Esophagus squamous epithelium (tissue), 5 donors: ENCODE data around the gene RAB36. TPM values are rescaled to one million over a fixed set of nuclear protein-coding genes. Genes with fewer than 3 reads are reported as not detected.
A peak's percentile ranks its signal among the peaks of the same experiment; 100 is the strongest.

Experiments
- DNase-seq: peaks from one replicate; lab custom pipeline; 2025; lab: John Stamatoyannopoulos, UW
- H3K27ac ChIP-seq, 4 donors: fragments of 200-600 bp; sonication (generic); one replicate each; pipeline ENCODE4 v1.5.1; 2016 to 2019; ENCODE audit warnings: mild to moderate bottlenecking in 1 of 4
- H3K27me3 ChIP-seq, 4 donors: fragments of 200-600 bp; sonication (generic); 1 replicate in 3 of 4; 2 replicates in 1 of 4; pipeline versions ENCODE4 v1.5.1 to v1.6.0; 2017 to 2021; ENCODE audit warnings: antibody characterized with exemption in 1 of 4
- H3K36me3 ChIP-seq, 3 donors: fragments of 200-600 bp; sonication (generic); one replicate each; pipeline ENCODE4 v1.5.1; 2016 to 2019
- H3K4me1 ChIP-seq, 3 donors: fragments of 200-600 bp; sonication (generic); one replicate each; pipeline ENCODE4 v1.5.1; 2017 to 2019
- H3K4me3 ChIP-seq, 4 donors: fragments of 200-600 bp; sonication (generic); 1 replicate in 3 of 4; 2 replicates in 1 of 4; pipeline ENCODE4 v1.5.1; 2016 to 2019; ENCODE audit warnings: mild to moderate bottlenecking in 2 of 4, moderate library complexity in 1 of 4
- H3K9me3 ChIP-seq, 3 donors: fragments of 200-600 bp; sonication (generic); one replicate each; pipeline ENCODE4 v1.5.1; 2016 to 2019
- POLR2A ChIP-seq, 4 donors: fragments of 450-650 bp; IDR thresholded peaks; one replicate each; pipeline ENCODE4 v1.6.1; 2017; ENCODE audit warnings: antibody characterized with exemption in 4 of 4, mild to moderate bottlenecking in 4 of 4, moderate library complexity in 3 of 4
- WGBS, 2 donors: methylation state at CpG; one replicate each; pipeline ENCODE4 v1.1.5; 2018; 5-methylcytosine and 5-hydroxymethylcytosine counted together
- intact Hi-C: fragments of 100-400 bp; cut with DNase I; formaldehyde crosslinking; loops from one replicate; pipeline ENCODE4 v1.15.0; 2022
- total RNA-seq, 4 donors: library from RNA; depleted of rRNA; stranded (reverse); fragments of >200 nt; gene quantifications; one replicate each; pipeline ENCODE4 v1.1.0, GENCODE V29; 2016
- TF ChIP-seq, protein P1 (sequence below), 6 experiments: fragments of 450-650 bp in 4 of 6; fragments of 200-600 bp in 2 of 6; sonication (generic) in 2 of 6; IDR thresholded peaks; one replicate each; pipeline ENCODE4 v1.5.1; 2016 to 2019; ENCODE audit warnings: antibody characterized with exemption in 6 of 6, mild to moderate bottlenecking in 4 of 6, moderate library complexity in 4 of 6
- donor health status: DM: yes; HTN: yes; CAD: no.

Gene RAB36
- total RNA-seq, 4 donors from 2014 or later = 1.4 to 3.9 (median 2.3) TPM

DNA sequence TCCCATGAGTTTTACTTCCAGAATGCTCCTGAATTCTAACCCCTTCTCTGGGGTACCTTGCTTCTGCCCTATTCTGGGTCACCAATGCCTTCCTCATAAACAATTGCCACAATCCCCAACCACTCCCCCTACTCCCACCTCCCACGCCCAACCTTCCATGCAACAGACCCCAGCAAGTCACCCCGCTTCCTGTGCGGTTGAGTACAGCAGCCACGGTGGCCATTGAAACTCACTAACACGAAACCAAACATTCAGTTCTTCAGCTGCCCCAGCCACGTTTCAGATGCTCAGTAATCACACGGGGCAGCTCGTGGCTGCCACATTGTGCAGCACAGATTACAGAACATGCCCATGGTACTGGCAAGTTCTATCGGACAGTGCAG is 31.4 kb downstream of the RAB36 start:
- Histone ChIP-seq H3K27me3 (no peaks in the 10 kb centered on the region), H3K27ac (peak overlapping the region in 2 of 4 donors; percentile 57 to 68), H3K9me3 (peaks cover 0 to 11% (median 0%) of the 10 kb centered on the region in 3 donors), H3K4me3 (no peak overlapping the region), H3K36me3 (no peaks in the 10 kb centered on the region), H3K4me1 (peaks cover 23 to 48% (median 27%) of the 10 kb centered on the region in 3 donors)
- TF ChIP-seq POLR2A (IDR thresholded peaks at IDR 0.05) = no peak
- TF ChIP-seq, protein P1, sequence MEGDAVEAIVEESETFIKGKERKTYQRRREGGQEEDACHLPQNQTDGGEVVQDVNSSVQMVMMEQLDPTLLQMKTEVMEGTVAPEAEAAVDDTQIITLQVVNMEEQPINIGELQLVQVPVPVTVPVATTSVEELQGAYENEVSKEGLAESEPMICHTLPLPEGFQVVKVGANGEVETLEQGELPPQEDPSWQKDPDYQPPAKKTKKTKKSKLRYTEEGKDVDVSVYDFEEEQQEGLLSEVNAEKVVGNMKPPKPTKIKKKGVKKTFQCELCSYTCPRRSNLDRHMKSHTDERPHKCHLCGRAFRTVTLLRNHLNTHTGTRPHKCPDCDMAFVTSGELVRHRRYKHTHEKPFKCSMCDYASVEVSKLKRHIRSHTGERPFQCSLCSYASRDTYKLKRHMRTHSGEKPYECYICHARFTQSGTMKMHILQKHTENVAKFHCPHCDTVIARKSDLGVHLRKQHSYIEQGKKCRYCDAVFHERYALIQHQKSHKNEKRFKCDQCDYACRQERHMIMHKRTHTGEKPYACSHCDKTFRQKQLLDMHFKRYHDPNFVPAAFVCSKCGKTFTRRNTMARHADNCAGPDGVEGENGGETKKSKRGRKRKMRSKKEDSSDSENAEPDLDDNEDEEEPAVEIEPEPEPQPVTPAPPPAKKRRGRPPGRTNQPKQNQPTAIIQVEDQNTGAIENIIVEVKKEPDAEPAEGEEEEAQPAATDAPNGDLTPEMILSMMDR (IDR thresholded peaks at IDR 0.05) = no peak
- 87% methylated on average over 9 of the region's 9 CpGs for WGBS, 2 donors
- intact Hi-C loops = no loop called here
- no peak for DNase-seq

DNA sequence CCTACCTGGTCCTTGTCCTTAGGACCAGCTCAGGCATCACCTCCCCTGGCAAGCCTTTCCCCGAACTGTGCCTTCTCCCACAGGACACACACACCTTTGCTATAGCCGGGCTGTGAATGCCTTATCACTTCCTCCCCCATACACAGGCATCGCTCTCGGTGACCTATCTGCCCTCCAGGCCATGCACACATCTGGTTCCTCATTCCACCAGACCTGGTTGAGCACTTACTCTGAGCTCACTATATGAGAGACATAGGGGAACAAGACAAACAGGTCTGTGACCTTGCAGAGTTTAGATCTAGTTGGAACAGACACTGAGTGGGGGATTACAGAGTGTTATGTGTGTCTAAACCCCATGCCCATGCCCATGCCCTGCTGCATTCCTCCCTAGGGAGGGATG is 31.9 kb downstream of the RAB36 start:
- no peaks in the 10 kb centered on the region for H3K36me3 ChIP-seq
- peak overlapping the region in 3 of 4 donors; percentile 57 to 91 (median 91) for H3K27ac ChIP-seq
- TF ChIP-seq POLR2A (IDR thresholded peaks at IDR 0.05) = no peak
- no peaks in the 10 kb centered on the region for H3K27me3 ChIP-seq
- DNase-seq = no peak
- intact Hi-C loops = no loop called here
- H3K9me3 ChIP-seq = peaks cover 0 to 11% (median 0%) of the 10 kb centered on the region in 3 donors
- 58 to 68% methylated on average over 2 to 4 of the region's 4 CpGs for WGBS, 2 donors
- H3K4me3 ChIP-seq = no peak overlapping the region
- peaks cover 28 to 54% (median 33%) of the 10 kb centered on the region in 3 donors for H3K4me1 ChIP-seq

DNA sequence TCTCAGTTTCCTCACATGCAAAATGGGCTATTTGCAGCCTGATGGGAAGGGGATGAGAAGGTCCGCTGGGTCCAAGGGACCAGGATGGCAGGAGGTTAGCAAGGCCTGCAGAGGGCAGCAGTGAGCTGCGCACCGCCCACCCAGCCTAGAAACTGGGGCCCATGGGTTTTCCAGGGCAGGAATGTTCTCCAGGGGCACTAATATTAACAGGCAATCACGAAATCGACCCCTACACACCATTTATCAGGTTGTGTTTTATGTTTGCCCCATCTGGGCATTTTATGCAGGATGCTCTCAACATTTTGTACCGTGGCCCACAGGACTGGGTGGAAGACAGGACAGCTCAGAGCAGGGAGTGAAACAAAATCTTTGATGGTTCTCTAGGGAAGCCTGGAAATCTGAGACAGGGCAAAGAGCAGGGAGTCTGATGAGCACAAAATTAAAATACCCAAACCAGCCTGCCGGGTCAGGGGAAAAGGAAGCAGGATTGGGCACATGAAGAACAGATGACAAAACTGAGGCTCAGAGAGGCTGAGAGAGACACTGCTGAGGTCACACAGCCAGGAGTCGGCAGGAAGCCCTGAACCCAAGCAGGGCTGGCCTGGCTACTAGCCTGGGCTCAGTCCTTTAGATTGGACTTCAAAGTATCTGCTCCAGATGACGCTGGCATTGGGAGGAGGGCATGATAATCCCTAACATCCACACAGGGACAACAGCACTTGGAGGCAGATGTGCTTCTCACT is 33.4 kb downstream of the RAB36 start:
- H3K27me3 ChIP-seq = no peaks in the 10 kb centered on the region
- H3K4me3 ChIP-seq = peak overlapping the region in 1 of 4 donors; percentile 89
- intact Hi-C loops = loop anchor here (2.0 kb wide), 1 partner anchor 104 kb away; no protein-coding TSS in a partner anchor
- WGBS, 2 donors = 19 to 27% methylated on average over 9 of the region's 9 CpGs
- DNase-seq = no peak
- H3K4me1 ChIP-seq = peaks cover 34 to 68% (median 48%) of the 10 kb centered on the region in 3 donors
- H3K9me3 ChIP-seq = peaks cover 0 to 11% (median 0%) of the 10 kb centered on the region in 3 donors
- H3K36me3 ChIP-seq = no peaks in the 10 kb centered on the region
- no peak for TF ChIP-seq POLR2A (IDR thresholded peaks at IDR 0.05)
- TF ChIP-seq, protein P1 (IDR thresholded peaks at IDR 0.05) = peak; percentile 95 to 98 (median 96)
- peak overlapping the region; percentile 86 to 93 (median 91) for H3K27ac ChIP-seq

DNA sequence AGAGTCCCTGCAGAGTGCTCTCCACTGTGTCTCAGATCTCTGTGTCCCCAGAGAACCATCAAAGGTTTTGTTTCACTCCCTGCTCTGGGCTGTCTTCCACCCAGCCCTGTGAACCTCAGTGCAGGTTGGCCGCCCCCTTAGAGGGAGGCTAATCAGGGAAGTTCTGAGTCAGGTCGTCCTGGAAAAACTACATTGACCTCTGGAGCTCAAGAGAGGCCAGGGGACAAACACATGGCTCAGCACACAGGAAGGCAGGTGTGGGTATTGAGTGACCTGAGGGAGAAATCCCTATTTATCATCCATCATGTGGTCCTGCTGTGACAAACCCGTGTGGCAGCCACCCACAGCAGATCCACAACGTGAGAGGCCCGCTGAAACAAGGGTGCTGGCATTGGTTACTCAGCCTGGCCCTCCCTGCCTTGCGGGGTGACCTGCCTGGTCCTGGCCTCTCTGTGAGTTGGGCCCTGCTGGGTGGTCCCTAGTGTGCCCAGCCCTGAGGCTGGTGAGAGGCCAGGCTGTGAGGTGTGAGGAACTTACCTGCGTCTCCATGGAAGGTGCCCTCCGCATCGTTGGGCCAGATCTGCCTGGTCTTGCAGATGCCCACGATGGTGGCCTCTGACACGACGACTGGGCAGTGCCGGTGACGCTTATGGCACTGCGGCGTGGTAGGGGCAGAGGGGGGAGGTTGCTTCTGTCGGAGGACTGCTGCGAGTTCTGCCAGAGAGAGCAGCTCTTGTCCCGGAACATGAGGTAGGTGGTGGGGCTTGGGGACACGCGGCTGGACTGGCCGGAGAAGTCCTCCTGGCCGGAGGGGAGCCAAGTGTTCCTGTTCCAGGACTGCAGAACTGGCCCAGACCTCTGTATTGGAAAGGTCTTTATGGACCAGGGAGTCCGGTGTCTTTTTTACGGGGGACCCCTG is 34.4 kb downstream of the RAB36 start:
- TF ChIP-seq, protein P1 (IDR thresholded peaks at IDR 0.05) = no peak
- TF ChIP-seq POLR2A (IDR thresholded peaks at IDR 0.05) = peak in 1 of 4 donors; percentile 14
- Histone ChIP-seq H3K27me3 (no peaks in the 10 kb centered on the region), H3K9me3 (peaks cover 0 to 11% (median 0%) of the 10 kb centered on the region in 3 donors), H3K36me3 (peaks cover 0 to 1% (median 0%) of the 10 kb centered on the region in 3 donors), H3K27ac (peak overlapping the region; percentile 86 to 93 (median 91)), H3K4me1 (peaks cover 44 to 72% (median 49%) of the 10 kb centered on the region in 3 donors), H3K4me3 (peak overlapping the region; percentile 55 to 89 (median 70))
- intact Hi-C loops = loop anchor here (2.0 kb wide), 1 partner anchor 103 kb away; no protein-coding TSS in a partner anchor
- no peak for DNase-seq
- 27 to 39% methylated on average over 3 to 8 of the region's 25 CpGs for WGBS, 2 donors

DNA sequence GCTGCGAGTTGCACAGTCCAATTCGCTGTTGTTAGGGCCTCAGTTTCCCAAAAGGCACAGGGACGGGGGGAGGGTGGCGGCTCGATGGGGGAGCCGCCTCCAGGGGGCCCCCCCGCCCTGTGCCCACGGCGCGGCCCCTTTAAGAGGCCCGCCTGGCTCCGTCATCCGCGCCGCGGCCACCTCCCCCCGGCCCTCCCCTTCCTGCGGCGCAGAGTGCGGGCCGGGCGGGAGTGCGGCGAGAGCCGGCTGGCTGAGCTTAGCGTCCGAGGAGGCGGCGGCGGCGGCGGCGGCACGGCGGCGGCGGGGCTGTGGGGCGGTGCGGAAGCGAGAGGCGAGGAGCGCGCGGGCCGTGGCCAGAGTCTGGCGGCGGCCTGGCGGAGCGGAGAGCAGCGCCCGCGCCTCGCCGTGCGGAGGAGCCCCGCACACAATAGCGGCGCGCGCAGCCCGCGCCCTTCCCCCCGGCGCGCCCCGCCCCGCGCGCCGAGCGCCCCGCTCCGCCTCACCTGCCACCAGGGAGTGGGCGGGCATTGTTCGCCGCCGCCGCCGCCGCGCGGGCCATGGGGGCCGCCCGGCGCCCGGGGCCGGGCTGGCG is 35.1 kb downstream of the RAB36 start, which contains the start of gene BCR:
Gene BCR, plus strand, starts transcription at position 209 of the 592 bp plus-strand sequence. CDS start 452 bp downstream, outside the sequence.
- H3K4me1 ChIP-seq = peaks cover 49 to 79% (median 50%) of the 10 kb centered on the region in 3 donors
- intact Hi-C loops = no loop called here
- DNase-seq = no peak
- TF ChIP-seq POLR2A (IDR thresholded peaks at IDR 0.05) = peak in 3 of 4 donors; percentile 40 to 91 (median 80)
- TF ChIP-seq, protein P1 (IDR thresholded peaks at IDR 0.05) = peak in 1 of 6 experiments; percentile 6
- peak within 1 kb of the TSS; percentile 55 to 89 (median 70) for H3K4me3 ChIP-seq
- H3K9me3 ChIP-seq = peaks cover 0 to 11% (median 0%) of the 10 kb centered on the region in 3 donors
- WGBS, 2 donors = 0% methylated on average over 4 of the region's 88 CpGs; no CpG with 5 or more reads in 1 of the 2 donors
- H3K27ac ChIP-seq = peak within 1 kb of the TSS; percentile 86 to 93 (median 91)
- H3K27me3 ChIP-seq = no peaks in the 10 kb centered on the region
- H3K36me3 ChIP-seq = peaks cover 0 to 6% (median 0%) of the 10 kb centered on the region in 3 donors
